HG03342 (cell line): ENCODE data around the gene INO80.
"Not testable (repeated sequence)": the region's sequence is repeated elsewhere in the genome, so short reads cannot be mapped to it uniquely, and the experiment has no call there.

Experiments used
- ATAC-seq: cut with Tn5 transposase; IDR thresholded peaks from one replicate; pipeline ENCODE4 v1.9.1; 2021; ENCODE audit warnings: mild to moderate bottlenecking, moderate library complexity; ENCODE audit not compliant: unreplicated experiment

INO80 gene

DNA sequence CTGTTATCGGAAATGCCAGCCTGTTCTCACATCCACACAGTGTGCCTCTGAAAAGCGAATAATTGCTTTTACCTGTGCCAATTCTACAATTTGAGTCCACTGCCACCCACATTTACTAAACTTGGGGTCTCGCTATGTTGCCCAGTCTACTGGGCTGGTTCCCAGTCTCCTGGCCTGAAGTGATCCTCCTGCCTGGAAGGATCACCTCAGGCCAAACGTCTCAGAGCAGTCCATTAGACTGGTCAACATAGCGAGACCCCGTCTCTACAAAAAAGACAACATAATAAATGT, 827 bp upstream of the INO80 start:
- ATAC-seq: no peak

DNA sequence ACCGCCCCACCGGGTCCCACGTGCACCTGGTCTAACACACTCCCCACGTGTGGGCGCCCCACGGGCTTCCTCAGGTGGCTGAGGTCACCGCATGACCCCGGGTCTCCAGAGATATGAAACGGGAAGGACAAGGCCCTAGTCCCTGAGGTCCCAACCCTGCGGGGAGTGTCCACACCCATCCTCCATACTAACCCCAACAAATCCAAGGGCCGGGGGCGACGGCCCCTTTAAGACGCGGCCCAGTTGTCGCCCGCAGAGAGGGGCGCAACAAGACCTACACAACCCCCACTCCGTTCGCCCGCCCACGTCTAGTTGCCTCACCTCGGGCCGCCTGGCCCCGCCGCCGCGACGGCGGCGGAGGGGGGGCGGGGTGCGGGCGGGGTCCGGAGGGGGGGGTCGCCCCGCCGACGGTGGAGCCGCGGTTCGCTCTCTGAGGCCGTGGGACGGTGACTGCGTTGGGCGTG, 396 bp downstream of the INO80 start:
- peak; percentile 47 for ATAC-seq

- no peak for ATAC-seq
Measured at GRCh38 chr15:41115161-41115651, 874 bp downstream of the INO80 start.

DNA sequence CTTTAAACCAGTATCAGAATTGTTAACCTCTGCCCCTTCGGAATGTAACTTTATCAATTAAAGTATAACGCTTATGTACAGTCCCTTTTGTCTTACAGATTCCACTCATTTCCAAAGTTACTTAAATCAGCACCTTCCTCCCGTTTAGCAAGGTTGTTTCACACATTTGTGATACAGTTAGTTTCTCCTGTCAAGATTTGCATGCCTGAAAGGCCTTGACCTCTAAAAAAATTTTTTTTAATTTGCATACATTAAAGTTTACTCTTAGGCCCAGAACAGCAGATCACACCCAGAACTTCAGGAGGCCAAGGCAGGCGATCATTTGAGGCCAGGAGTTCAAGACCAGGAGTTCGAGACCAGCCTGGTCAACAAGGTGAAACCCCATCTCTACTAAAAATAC, 9.1 kb downstream of the INO80 start:
- ATAC-seq: no peak

- no peak for ATAC-seq
Measured at GRCh38 chr15:41105348-41106334, 10.4 kb downstream of the INO80 start.

- no peak for ATAC-seq
Measured at GRCh38 chr15:41104234-41104633, 11.8 kb downstream of the INO80 start.

DNA sequence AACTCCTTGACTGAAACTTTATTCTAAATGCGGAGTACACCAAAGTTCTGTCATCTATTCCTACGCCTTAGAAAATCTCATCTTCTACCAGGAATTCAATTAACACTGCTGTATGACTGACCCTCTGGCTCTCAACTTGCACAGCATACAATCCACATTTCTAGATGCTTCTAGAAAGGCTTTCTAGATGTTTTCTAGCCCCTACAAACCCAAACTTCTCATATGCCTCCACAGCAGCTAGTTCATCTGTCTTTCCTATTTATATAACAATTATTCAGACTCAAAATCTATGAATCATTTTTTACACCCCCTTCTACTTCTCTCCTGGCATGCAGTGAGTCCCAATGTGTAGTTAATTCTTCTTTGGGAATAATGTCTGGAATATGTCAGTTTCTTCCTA, 13.2 kb downstream of the INO80 start:
- no peak for ATAC-seq

GRCh38 chr15:41096178-41096577, 19.9 kb downstream of the INO80 start:
- no peak for ATAC-seq

DNA sequence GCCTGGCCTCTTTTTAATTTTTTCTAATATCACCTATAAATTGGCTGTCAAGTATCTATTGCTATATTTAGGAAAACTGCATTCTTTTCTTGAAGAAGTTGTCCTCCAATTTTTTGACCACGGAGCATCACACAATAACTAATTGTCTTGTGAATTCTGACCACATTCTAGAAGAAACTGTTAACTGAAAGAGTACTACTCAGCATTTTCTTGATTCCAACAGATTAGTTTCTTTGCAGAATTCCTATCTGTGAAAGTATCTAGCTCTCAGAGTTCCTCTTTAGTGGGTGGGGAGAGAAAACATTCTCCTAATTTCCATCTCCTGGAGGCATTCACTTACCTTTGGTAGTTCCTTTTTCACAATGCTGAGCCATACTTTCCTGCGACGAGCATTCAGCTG, 31.1 kb downstream of the INO80 start:
- no peak for ATAC-seq

GRCh38 chr15:41080144-41080543, 35.9 kb downstream of the INO80 start:
- ATAC-seq: no peak

- ATAC-seq: no peak
Measured at GRCh38 chr15:41079717-41080116, 36.4 kb downstream of the INO80 start.

- ATAC-seq: not testable (repeated sequence)
Measured at GRCh38 chr15:41078879-41079278, 37.2 kb downstream of the INO80 start.

- ATAC-seq: no peak
Measured at GRCh38 chr15:41078125-41078524, 38.0 kb downstream of the INO80 start.

GRCh38 chr15:41073028-41073427, 43.1 kb downstream of the INO80 start:
- no peak for ATAC-seq

GRCh38 chr15:41072013-41072412, 44.1 kb downstream of the INO80 start:
- ATAC-seq: no peak

- ATAC-seq: no peak
Measured at GRCh38 chr15:41066516-41066915, 49.6 kb downstream of the INO80 start.

DNA sequence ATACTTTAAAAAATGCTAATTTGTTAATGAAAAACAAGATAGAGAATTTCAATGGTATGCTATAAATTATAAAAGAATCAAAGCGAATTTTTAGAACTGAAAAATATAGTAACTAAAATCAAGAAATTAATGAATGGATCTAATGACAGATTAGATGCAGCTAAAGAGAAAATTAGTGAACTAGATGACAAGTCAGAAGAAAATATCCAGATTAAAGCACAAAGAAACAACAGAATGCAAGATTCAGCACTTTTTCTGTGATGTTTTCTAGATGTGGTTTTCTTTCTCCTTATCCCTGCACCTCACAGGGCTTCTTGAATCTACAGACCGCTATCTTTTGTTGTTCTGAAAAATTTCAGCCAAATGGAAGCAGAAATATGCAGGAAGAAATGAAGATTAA, 54.4 kb downstream of the INO80 start:
- no peak for ATAC-seq

GRCh38 chr15:41060505-41060904, 55.6 kb downstream of the INO80 start:
- no peak for ATAC-seq

DNA sequence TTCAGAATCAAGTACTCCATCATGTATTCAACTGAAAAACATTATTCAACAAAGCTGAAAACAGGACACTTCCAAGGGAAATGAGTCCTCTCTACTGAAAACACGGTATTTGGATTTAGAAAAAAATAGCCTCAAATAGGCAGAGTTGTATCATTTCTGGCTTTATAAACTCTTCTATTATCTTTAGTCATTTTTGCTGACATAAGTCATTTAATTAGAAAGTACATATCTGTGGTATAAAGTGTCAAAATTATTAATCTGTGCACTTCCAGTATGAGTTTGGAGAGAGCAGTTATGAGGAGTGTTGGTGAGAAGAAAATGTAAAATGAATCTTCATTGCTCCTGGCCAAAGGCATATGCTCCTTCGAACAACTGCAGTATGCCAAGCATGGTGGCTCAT, 59.3 kb downstream of the INO80 start:
- ATAC-seq: no peak

DNA sequence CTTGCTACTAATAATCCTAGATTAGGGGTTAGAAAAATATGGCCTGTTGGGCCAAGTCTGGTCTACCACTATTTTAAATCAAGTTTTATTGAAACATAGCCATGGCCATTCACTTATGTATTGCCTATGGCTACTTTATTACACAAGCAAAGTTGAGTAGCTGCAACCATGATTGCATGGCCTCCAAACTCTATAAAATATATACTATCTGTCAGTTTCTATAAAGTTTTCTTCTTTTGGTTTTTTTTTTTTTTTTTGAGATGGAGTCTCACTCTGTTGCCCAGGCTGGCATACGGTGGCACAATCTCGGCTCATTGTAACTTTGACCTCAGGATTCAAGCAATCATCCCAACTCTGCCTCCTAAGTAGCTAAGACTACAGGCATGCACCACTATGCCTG, 60.4 kb downstream of the INO80 start:
- no peak for ATAC-seq

DNA sequence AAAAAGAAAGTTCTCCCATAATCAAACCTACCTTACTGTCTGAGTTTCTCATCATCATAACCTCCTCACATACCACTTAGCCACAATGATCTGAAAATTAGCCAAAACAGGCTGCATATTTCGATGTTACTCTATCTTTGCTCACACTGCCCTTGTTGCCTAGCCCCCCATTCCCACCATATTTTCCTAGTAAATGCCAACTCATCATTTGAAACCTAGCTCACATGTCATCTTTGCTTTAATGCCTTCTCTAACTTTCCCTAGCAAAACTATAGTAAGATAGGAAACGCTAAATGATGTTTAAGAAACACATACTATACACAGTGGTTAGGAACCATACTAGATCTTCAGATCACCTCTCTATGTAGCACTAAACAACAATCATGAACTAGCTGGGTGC, 64.9 kb downstream of the INO80 start:
- no peak for ATAC-seq

DNA sequence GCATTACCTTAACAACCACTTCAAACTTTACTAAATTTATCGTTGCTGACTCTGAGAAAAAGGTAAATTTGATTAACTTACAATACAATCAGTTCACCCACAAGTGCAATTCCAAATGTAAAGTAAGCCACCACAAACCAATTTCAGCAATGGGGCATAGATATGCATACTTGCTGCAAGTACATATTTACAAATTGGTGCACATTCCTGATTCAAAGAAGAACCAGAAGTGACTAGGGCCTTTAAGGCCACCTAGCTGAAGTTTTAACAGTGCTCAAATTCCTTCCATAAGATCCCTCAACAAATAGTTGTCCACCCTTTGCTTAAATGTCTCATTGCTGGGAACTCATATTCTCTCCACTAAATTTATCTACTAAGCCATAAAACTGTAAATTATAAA, 67.2 kb downstream of the INO80 start:
- ATAC-seq: no peak

DNA sequence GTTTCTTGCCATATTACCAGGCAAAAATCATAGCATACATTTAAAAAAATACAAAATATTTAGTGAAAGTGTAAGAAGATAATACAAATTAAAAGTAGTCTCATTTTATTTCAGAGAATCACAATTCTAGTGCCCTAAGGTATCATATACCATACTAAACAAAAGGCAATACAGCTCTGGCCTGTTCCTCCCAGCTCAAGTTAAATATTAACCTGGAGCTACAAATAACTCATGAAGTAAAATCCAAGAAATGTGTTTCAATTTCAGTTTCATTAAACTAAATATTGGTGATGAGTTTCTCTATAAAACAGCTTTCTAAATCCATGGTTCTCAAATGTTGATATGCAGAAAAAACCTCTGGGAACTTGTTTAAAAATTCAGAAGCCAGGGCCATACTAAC, 67.7 kb downstream of the INO80 start:
- no peak for ATAC-seq
